Midbrain (tissue), 1 donor: ENCODE results near the gene FHIT.
"Not testable (repeated sequence)": the region's sequence is repeated elsewhere in the genome, so short reads cannot be mapped to it uniquely, and the experiment has no call there.

Experiments
- DNase-seq: peaks from one replicate; lab custom pipeline; 2025; lab: John Stamatoyannopoulos, UW

Gene FHIT

DNA sequence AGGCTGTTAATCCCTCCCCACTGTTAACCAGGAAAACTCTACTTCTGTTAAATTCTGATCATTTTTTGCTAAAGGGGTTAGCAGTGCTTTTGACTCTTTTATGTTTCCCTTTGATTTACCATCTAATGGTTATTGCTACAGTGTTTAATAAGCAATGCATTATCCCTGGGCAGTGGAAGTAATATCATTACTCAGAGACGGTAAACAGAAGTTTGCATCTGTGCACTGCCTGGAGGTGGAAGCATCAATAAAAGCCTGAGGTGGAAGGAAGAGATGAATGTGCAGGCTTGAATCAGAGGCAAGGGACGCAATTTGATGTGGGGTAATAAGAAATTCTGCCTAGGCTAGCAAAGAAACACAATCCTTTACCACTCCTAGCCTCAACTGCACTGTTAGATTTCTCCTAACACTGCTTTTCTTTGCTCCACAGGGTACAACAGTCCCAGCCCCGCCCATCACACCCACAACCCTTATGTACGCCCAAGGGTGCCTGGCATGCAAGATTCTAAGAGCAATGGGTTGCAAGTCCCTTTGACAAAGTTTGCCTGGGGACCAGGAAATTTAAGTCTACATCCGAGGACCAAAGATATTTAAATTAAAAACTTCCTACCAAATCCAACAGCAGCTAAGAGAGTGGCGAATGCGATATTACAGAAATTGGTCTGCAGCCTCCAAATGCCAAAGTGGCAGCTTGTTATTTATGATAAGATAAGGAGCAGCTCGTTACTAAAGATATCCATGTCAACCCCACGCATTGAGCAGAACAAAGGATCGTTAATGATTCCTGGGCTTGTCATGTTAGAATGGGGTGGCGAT, 261.4 kb downstream of the FHIT start:
- DNase-seq = no peak

- DNase-seq = not testable (repeated sequence)
Observed at GRCh38 chr3:60987191-60987590, 264.1 kb downstream of the FHIT start.

DNA sequence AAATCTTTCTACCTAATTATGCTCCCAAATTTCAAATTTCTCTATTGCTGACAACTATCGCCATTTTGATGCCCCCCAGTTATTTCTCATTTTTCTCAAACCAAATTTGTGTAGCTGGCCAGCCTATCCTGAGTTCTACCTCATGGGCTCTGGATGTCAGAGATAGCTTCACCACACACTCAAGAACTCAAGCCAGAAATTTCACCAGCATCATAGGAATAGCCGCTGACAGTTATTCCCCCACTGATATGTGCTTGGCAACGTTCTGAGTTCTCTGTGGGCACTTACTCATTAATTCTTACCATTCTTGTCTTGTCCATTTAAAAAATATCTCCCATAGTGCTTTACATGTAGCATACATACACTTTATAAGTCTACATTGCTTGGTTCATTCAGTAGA, 264.7 kb downstream of the FHIT start:
- no peak for DNase-seq

- no peak for DNase-seq
Observed at GRCh38 chr3:60983906-60984305, 267.3 kb downstream of the FHIT start.

GRCh38 chr3:60980342-60980692, 270.9 kb downstream of the FHIT start:
- DNase-seq = no peak

- DNase-seq = no peak
Observed at GRCh38 chr3:60979461-60980341, 271.6 kb downstream of the FHIT start.

- no peak for DNase-seq
Observed at GRCh38 chr3:60973321-60973720, 277.9 kb downstream of the FHIT start.

DNA sequence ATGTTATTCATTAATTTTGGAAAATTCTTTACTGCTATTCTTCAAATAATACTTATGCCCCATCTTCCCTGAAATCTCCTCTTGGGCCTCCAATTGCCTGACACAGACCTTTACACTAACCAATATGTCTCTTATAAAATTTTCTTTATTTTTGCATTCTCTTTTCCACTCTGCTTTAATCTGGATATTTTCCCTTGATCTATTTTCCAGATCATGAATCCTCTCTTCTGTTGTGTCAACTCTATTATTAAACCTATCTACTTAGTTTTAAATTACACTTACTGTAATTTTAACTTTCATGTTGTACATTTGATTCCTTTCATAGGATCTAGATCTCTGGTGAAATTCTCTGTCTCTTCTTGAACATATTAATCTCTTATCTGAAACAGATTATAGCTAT, 278.7 kb downstream of the FHIT start:
- DNase-seq = no peak

- no peak for DNase-seq
Observed at GRCh38 chr3:60970850-60971249, 280.4 kb downstream of the FHIT start.

DNA sequence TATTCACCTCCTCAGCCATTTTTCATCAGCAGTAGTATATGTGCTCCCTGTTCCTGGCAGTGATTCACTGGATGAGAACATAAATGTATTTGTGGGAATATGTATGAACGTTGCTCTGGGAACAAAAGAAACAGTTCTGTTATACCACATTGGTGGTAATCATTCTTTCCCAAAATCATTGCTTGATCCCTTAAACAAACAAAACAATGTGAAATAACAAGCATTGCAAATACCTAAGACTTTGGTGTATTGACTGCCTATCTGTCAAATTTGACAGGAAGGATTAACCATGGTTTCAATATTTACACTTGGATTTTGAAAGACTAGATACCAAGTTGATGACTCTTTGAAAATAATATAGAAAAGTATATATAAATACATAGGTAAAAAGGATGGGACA, 284.1 kb downstream of the FHIT start:
- DNase-seq = no peak

- no peak for DNase-seq
Observed at GRCh38 chr3:60957541-60957940, 293.7 kb downstream of the FHIT start.

DNA sequence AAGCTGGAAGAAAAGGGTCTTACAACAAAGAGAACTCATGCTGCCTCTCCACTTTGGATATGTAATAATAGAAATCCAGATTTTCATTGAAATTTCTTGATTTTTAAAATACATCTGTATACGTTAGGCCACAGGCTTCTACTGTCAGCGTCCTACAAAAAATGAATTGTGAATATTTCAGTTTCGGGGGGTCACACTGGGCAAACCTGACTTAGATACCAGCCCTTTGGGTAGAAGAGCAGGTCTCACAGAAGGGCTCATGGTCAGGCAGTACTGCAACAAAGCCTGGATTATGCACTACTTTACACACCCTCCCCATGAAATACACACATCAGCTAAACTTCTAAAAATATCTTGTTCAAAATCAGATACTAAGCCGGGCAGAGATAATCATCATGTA, 294.5 kb downstream of the FHIT start:
- DNase-seq = no peak

- DNase-seq = no peak
Observed at GRCh38 chr3:60955034-60955433, 296.2 kb downstream of the FHIT start.

- no peak for DNase-seq
Observed at GRCh38 chr3:60954048-60954447, 297.2 kb downstream of the FHIT start.

GRCh38 chr3:60953351-60953750, 297.9 kb downstream of the FHIT start:
- DNase-seq = no peak

DNA sequence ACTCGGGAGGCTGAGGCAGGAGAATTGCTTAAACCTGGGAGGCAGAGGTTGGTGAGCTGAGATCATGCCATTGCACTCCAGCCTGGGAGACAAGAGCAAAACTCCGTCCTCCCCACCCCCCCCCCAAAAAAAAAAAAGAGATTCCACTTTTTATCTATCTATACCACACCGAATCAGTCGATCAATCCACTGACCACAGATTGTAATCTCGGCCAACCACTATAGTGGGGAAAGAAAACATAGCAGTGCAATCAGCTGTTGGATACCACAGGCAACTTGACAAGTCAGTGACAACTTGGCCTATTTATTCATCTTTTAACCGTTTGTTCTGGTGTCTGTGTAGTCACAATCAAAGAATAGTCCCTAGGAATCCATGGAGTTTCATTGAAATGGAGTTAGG, 299.2 kb downstream of the FHIT start:
- DNase-seq = no peak

GRCh38 chr3:60949146-60949545, 302.1 kb downstream of the FHIT start:
- no peak for DNase-seq

DNA sequence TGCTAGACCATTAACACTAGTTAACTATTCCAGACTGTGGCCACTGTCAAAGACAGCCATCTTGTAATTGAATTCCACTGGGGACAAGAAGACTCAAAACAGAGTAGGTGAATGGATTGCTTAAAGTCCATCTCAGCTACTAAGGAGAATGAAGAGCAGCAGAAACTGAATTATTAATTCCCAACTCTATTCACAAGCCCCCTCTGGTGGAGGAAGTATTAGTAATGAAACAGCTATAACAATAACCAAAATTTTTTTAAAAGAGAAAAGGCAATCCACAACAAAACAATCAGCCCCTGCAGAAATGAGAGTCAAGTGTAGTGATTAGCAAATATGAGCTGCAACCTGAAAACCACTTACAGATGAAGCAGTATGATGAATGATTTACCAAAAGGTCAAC, 302.8 kb downstream of the FHIT start:
- no peak for DNase-seq

DNA sequence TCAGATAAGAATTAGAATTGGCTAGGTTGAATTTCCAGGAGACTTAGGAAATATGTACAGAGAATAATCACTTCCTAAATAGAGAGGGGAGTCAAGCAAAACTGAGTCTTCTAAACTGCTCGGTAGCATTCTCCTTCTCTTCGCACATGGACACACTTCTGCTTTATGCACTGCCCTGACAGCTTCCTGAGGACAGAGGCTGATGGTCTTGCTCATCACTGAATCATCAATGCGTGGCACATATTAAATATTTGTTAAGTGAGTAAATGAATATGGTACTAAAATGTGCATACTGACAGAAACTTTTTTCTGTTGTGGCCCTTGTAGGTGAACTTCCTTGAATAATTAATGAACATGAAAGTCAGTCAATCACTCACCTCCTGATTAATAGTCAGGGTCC, 315.5 kb downstream of the FHIT start:
- no peak for DNase-seq

DNA sequence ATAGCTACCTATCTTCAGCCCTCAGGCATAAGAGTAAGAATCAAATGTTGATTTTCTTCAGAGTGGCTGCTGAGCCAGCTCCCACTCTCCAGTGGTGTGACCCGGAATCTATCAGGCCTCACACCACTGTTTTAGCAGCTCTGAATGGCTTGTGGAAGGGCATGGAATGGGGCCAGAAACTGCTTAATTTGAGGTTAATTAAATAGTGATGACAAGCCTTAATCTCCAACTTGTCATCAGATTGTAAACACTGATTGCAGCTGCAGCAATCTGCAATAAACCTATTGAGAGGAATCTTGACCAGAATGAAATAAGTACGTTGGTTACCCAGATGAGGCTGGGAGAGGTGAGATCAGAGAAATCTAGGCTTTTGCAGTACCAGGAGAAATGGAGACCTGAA, 317.4 kb downstream of the FHIT start:
- no peak for DNase-seq

DNA sequence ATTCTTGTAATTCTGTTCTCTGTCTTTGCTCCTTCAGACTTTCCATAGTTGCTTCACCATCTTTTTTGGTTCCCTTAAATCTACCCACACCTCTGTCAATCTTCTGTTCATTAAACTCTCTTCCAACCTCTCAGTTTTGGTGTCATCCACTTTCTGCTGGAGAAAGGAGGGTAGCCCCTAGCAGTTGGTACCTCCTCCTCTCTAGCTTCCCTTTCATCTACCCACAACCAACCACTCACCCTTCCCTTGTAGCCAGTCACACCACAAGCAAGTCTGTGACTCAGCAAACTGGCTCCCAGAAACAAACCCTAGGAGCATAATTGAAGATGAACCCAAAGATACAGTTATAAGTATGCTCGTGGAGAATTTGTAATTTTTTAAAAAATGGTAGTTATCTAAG, 318.6 kb downstream of the FHIT start:
- no peak for DNase-seq

- DNase-seq = no peak
Observed at GRCh38 chr3:60932170-60932569, 319.1 kb downstream of the FHIT start.

DNA sequence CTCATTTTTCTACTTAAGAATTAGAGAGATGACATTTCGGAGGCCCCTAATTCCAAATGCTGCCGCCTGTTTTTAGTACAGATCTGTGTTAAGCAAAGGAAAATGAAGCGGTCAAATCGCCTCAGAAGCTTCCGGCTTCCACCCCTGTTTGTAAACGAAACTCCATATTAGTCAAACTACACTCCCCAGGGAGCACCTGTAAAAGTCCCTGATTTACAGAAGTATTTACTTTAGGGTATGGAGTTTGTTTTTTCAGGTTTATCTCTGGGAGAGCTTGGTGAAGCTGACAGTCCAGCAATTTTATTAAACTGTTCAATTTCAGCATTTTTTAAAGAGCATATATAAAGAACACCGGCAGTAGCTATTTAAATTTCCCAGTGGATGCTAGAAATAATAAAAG, 319.8 kb downstream of the FHIT start:
- no peak for DNase-seq
